Activated naive CD4-positive, alpha-beta T cell treated with anti-CD3 and anti-CD28 coated beads for 36 hours (primary cell): ENCODE measurements around the gene CIPC. TPM values are rescaled to one million over a fixed set of nuclear protein-coding genes. Genes with fewer than 3 reads are reported as not detected.

Experiments used
- CTCF ChIA-PET: fragments of 350-600 bp; sonication (Branson Sonifier 250); formaldehyde crosslinking; loops from one replicate; lab custom pipeline; 2021; ENCODE audit warnings: antibody characterized with exemption; lab: Charles Lee
- DNase-seq: peaks from one replicate; pipeline ENCODE4 v3.0.0-alpha.2; 2020
- H3K27ac Mint-ChIP-seq: one replicate; pipeline ENCODE4 v1.8.0; 2021; ENCODE audit warnings: mild to moderate bottlenecking, mixed read lengths
- H3K27me3 Mint-ChIP-seq: one replicate; pipeline ENCODE4 v1.8.0; 2021; ENCODE audit warnings: low read depth, mixed read lengths
- H3K36me3 Mint-ChIP-seq: one replicate; pipeline ENCODE4 v1.8.0; 2021; ENCODE audit warnings: low read depth, mixed read lengths
- H3K4me1 Mint-ChIP-seq: one replicate; pipeline ENCODE4 v1.8.0; 2021; ENCODE audit warnings: low read depth, mixed read lengths
- H3K4me3 Mint-ChIP-seq: one replicate; pipeline ENCODE4 v1.8.0; 2021; ENCODE audit warnings: mild to moderate bottlenecking, moderate library complexity, mixed read lengths
- H3K9me3 Mint-ChIP-seq: one replicate; pipeline ENCODE4 v1.8.0; 2021; ENCODE audit warnings: mixed read lengths
- intact Hi-C: fragments of 100-400 bp; cut with micrococcal nuclease; formaldehyde crosslinking; loops from one replicate; pipeline ENCODE4 v1.15.1; 2023
- total RNA-seq, 2 experiments: library from RNA; stranded (reverse); gene quantifications; one replicate each; pipeline ENCODE4 v1.2.3, GENCODE V29; 2021

CIPC gene
- total RNA-seq, 2 experiments from 2014 or later, result 5.6 to 6.1 TPM

GRCh38 chr14:77161011-77161410 is 63.0 kb downstream of the CIPC start:
- Mint-ChIP-seq H3K9me3 (no peaks in the 10 kb centered on the region), H3K27ac (no peak overlapping the region), H3K4me1 (no peaks in the 10 kb centered on the region), H3K36me3 (no peaks in the 10 kb centered on the region), H3K27me3 (peaks cover 21% of the 10 kb centered on the region), H3K4me3 (no peak overlapping the region)
- DNase-seq, result no peak
- CTCF ChIA-PET, result no interaction called here
- intact Hi-C loops, result no loop called here

Other genes with a start within 250 kb of the CIPC start
- gene IRF2BPL, start 69.5 kb upstream of the CIPC start, total RNA-seq, result 10 to 100 TPM; 34.8 to 35.2 TPM
- gene ZDHHC22, start 43.5 kb downstream of the CIPC start, total RNA-seq, result not detected
- gene TMEM63C, start 83.5 kb downstream of the CIPC start, total RNA-seq, result under 1 TPM; 0.31 to 0.72 TPM
- not detected for gene NGB, start 172.9 kb downstream of the CIPC start, total RNA-seq
- 10 to 100 TPM; 11.3 to 14.5 TPM for gene POMT2, start 222.6 kb downstream of the CIPC start, total RNA-seq
- 10 to 100 TPM; 26.9 TPM for gene GSTZ1, start 222.8 kb downstream of the CIPC start, total RNA-seq